H7 (cell line): ENCODE measurements around the gene IFT81. TPM values are rescaled to one million over a fixed set of nuclear protein-coding genes. Genes with fewer than 3 reads are reported as not detected.

ENCODE experiments used
- DNase-seq: peaks from one replicate; pipeline ENCODE4 v3.0.0; 2012
- H3K27me3 ChIP-seq: 2 replicates; pipeline ENCODE4 v1.6.0; 2011; ENCODE audit warnings: mild to moderate bottlenecking, low read length; ENCODE audit not compliant: control insufficient read depth, insufficient read depth
- H3K36me3 ChIP-seq: replicated peaks from 2 replicates; pipeline ENCODE4 v1.5.1; 2011; ENCODE audit warnings: low read length; ENCODE audit not compliant: control insufficient read depth, insufficient read depth
- H3K4me3 ChIP-seq: 2 replicates; pipeline ENCODE4 v1.5.1; 2011; ENCODE audit warnings: low read depth, mild to moderate bottlenecking, control low read depth, low read length, moderate library complexity; ENCODE audit not compliant: insufficient read depth
- total RNA-seq: library from RNA; depleted of rRNA; stranded (reverse); fragments of >200 nt; shearing (Covaris generic); gene quantifications from 2 replicates; pipeline ENCODE4 v1.2.3, GENCODE V29; 2014

The IFT81 gene
- total RNA-seq, 1 experiment from 2014 or later = 7.0 TPM

DNA sequence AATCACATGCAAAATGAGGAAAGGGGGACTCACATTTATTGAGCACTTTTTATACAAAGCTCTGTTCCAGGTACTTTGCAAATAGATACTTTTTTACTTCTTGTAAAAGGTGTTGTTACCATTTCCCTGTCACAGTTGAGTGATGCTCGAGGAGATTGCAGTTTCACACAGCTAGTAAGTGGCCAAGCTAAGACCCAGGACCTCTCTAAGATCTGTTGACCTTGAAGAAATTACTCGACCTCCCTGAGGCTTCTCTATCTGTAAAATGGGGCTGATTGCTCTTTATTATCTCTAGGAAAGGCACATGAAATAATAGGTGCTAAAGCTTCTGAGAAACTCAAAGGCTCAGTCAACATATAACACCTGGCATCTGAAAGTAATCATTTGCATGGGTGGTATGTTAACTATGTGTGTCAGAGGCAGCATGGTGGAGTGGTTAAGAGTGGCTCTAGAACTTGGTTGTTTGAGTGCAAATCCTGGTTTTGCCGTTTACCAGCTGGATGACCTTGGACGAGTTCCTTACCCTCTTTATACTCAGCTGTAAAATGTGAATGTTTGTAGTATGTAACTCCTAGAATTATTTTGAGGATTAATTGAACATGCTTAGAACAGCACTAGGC, 41.5 kb downstream of the IFT81 start:
- H3K4me3 ChIP-seq = no peak overlapping the region
- H3K36me3 ChIP-seq = no peaks in the 10 kb centered on the region
- peak; percentile 29 for DNase-seq
- no peaks in the 10 kb centered on the region for H3K27me3 ChIP-seq

DNA sequence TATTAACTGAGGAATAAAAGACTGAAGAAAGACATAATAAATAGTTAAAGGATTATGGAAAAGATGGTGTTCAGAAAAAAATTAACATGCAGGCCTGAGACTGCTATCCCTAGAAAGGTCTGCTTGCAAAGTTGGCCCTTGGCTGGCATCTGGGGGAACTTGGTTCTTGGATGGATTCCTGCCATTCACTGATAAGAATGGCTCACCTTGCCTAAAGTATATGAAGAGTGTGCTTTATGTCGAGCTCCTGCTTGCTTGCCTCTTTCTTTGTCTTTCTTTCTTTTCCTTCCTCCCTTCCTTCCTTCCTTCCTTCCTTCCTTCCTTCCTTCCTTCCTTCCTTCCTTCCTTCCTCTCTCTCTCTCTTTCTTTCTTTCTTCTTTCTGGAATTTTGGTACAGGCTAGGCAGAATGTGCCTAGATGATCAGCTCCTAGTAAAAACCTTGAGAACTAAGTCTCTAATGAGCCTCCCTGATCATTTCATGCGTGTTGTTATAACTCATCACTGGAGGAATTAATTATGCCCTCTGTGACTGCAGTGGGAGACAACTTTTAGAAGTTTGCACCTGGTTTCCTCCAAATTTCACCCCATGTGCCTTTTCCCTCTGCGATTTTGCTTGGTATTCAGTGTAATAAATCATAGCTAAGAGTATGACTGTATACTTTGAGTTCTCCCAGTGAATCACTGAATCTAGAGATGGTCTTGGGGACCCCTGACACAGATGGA, 44.7 kb downstream of the IFT81 start:
- Histone ChIP-seq H3K27me3 (no peaks in the 10 kb centered on the region), H3K4me3 (no peak overlapping the region), H3K36me3 (no peaks in the 10 kb centered on the region)
- DNase-seq = no peak

DNA sequence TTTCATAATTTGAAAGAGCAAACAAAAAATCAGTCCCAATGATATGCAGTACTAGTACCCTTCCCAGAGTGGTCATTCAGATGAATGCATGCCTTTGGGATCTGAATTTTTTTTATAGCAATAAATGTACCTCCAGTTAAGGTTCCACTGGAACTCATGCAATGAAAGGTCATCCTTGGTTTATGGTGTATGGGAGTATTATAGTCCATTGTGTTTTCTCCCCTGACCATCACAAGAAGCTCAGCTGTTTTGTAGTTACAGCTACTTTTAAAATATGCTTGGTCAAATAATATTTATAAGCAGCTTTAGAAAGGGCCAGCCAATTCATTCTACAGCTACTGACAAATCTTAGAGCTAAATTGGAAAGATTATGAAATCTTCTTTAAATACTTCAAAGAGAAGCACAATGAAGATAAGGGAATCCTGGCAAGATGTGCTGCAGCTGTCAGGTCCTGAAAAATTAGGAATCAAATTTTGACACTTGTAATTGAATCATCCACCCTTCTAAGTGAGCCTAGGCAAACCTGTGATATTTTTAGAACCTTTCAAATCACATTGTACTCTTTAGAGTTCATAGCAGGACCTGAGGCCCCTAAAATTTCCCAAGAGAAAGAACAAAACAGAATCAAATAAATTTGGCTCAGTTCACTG, 46.5 kb downstream of the IFT81 start:
- Histone ChIP-seq H3K4me3 (no peak overlapping the region), H3K27me3 (no peaks in the 10 kb centered on the region), H3K36me3 (no peaks in the 10 kb centered on the region)
- no peak for DNase-seq

DNA sequence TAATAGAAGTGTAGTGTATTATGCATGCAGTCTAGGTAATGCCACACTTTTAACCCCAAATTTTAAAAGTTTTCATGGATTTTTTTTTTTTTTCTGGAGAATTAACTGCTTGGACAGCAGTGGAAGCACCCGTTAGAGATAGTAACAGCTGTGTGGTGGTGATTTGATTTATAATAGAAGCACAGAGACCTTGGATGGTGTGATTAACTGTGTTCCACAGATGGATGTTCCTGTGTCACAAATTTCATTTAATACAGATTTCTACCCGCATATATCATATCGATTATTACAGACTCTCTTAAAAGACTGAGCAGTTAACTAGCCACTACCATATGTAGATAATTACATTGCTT, 47.0 kb downstream of the IFT81 start:
- Histone ChIP-seq H3K36me3 (no peaks in the 10 kb centered on the region), H3K27me3 (no peaks in the 10 kb centered on the region), H3K4me3 (no peak overlapping the region)
- no peak for DNase-seq

DNA sequence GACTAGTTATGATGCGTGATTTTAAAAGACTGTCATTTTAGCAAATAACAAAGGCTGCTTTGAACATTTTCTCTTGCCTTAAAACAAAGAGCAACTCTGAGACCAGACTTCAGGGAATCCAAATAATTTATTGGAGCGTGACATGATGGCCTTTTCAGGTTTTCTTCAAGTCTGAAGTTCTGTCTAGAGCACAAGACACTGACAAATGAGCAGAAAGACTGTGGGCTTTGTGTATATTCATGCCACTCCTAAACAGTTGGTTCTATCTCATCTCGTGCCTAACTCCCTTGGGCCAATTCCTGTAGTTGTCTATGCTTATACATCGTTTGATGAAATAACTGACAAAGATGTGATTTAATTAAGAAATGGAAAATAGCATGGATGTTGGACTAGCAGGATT, 47.5 kb downstream of the IFT81 start:
- Histone ChIP-seq H3K4me3 (no peak overlapping the region), H3K27me3 (no peaks in the 10 kb centered on the region), H3K36me3 (no peaks in the 10 kb centered on the region)
- DNase-seq = no peak

DNA sequence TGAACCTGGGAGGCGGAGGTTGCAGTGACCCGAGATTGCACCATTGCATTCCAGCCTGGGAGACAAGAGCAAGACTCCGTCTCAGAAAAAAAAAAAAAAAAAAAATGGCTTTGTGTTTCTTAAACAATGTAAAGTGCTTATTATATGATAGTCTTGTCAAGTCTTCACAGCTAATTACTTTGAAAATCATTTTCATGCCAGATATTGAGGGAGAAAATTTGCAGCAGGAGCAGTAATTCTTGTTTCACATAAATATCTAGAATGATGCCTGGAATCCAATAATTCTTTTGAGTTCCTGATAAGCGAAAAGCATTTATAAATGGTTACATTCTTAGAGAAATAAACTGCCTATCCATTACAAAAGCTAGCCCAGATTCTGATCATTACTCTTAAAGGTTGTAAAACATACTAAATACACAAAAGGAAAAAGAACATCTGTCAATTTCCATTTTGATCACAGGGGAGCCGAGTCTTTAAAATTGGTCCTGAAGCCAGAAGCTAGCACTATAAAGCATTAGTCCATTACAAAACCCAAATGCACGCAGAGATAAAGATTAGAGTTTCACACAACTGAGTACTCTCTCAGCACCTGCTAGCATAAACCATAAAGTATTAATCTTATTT, 50.3 kb downstream of the IFT81 start:
- DNase-seq = no peak
- no peaks in the 10 kb centered on the region for H3K27me3 ChIP-seq
- H3K36me3 ChIP-seq = no peaks in the 10 kb centered on the region
- no peak overlapping the region for H3K4me3 ChIP-seq

DNA sequence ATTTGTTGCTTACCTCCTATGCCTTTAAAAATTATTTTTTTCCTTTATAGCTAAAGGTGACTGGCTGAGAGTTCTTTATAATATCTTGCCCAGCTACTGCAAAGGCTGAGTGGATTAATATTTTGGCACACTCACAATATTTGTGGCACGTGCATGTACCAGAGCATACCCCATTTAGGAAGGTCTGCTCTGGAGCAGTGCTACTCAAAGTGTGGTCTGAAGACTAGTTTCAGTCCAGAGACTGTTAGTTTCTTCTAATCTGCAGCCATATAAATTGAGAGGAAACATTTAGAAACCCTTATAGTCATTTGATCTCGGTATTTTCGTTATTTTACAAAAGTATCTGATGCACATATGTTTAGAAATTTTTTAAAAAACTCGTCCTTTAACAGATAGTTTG, 51.0 kb downstream of the IFT81 start:
- no peak overlapping the region for H3K4me3 ChIP-seq
- no peak for DNase-seq

DNA sequence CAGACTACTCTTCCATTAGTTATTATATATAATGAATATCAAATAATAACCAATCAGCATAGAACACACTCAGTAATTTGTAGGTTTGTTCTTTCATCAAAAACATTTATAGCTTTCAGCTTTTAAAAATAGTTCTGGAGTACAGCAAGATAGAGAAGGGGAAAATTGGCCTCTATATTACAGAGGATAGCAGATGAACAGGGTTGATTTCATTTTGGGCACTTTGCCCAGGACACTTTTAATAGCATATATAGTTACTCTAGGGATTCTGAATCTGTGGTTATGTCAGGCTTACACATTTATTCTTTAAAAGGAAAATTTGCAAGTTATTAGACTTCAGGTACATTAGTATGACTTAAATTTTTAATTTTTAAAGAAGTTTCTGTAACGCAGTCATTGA, 52.6 kb downstream of the IFT81 start:
- no peaks in the 10 kb centered on the region for H3K36me3 ChIP-seq
- H3K4me3 ChIP-seq = no peak overlapping the region
- no peaks in the 10 kb centered on the region for H3K27me3 ChIP-seq
- no peak for DNase-seq

More for the DNA sequence above, 51.0 kb downstream of the IFT81 start:
- Histone ChIP-seq H3K36me3 (no peaks in the 10 kb centered on the region), H3K27me3 (no peaks in the 10 kb centered on the region)

DNA sequence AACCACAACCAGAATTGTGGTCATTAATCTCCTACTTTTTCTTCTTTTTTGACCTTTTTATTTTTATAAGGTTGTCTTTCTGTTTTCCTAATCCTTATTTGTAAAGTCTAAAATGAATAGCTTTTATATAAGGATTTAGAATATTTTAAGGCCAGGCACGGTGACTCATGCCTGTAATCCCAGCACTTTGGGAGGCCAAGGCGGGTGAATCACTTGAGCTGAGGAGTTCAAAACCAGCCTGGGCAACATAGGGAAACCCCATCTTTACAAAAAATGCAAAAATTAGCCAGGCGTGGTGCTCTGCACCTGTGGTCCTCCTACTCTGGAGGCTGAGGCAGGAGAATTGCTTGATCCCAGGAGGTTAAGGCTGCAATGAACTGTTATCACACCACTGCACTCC, 55.1 kb downstream of the IFT81 start:
- no peaks in the 10 kb centered on the region for H3K36me3 ChIP-seq
- H3K27me3 ChIP-seq = no peaks in the 10 kb centered on the region
- H3K4me3 ChIP-seq = no peak overlapping the region
- no peak for DNase-seq

DNA sequence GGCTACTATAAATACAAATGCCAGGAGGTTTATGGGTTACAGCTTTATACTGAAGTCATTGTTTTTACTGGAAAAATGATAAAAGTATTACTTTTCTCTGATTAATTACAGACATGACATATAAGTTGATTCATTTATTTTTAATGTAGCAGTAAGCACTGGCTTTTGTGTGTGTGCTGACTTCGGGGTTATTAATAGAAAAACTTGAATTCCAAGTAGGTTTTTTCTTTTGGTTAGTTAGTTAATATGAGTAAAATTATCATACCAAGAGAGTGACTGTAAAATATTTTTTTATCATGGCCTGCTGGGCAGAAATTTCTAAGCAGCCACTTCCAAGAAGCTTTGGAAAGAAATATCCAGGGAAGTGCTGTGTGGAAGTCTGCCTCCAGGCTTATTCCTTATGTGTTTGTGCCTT, 56.4 kb downstream of the IFT81 start:
- no peak for DNase-seq
- Histone ChIP-seq H3K27me3 (no peaks in the 10 kb centered on the region), H3K36me3 (no peaks in the 10 kb centered on the region), H3K4me3 (no peak overlapping the region)

DNA sequence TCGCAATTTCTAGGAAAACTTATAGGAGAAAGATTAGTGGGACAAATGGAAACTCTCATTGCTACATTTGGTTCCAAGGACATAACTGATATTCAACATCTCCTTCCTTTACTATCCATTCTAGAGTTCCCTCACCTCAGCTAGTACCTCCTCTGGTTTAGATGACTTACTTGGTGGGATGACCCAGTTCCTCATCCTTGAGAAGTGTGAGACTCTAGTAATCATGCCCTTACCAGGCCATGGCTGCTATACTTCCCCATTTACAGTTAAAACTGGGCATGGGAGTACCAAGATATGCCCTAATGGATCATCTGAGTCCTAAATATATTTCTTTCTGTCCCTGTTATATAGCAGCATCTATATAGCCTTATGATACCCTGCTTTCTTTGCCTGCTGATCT, 58.1 kb downstream of the IFT81 start:
- Histone ChIP-seq H3K4me3 (no peak overlapping the region), H3K36me3 (no peaks in the 10 kb centered on the region), H3K27me3 (no peaks in the 10 kb centered on the region)
- no peak for DNase-seq

DNA sequence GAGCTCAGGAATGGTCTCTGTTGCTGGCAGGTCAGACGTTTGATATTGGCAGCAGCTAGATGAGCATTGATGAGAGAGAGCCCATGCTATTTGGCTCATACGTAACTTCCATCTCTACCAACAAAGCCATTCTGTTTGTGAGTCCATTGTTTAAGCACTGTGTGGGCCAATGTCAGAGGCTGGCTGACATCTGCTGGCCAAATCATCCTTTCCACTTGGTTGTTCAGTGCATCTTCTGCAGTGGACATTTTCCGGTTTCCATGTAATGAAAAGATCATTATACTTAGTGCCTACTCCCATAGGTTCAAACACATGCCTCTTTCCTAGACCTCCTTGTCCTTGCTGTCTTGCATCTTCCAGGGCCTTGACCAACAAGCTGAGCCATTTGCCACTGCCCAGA, 59.2 kb downstream of the IFT81 start:
- no peak for DNase-seq
- no peaks in the 10 kb centered on the region for H3K27me3 ChIP-seq
- H3K4me3 ChIP-seq = no peak overlapping the region
- no peaks in the 10 kb centered on the region; the same call in 1 of the 2 replicates for H3K36me3 ChIP-seq

DNA sequence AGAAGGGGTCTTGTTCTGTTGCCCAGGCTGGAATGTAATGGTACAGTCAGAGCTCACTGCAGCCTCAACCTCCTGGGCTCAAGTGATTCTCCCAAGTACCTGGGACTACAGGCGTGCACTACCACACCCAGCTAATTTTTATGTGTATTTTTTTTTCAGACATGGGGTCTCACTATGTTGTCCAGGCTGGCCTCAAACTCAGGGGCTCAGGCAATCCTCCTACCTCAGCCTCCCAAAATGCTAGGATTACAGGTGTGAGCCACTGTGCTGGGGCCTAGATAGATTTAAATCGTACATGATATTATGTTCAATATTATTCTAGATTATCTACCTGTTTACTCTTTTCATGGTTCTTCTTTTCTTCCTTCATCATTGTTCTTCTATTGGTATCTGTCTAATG, 61.5 kb downstream of the IFT81 start:
- no peak for DNase-seq
- H3K4me3 ChIP-seq = no peak overlapping the region
- H3K27me3 ChIP-seq = no peaks in the 10 kb centered on the region
- H3K36me3 ChIP-seq = no peaks in the 10 kb centered on the region; the same call in 1 of the 2 replicates

DNA sequence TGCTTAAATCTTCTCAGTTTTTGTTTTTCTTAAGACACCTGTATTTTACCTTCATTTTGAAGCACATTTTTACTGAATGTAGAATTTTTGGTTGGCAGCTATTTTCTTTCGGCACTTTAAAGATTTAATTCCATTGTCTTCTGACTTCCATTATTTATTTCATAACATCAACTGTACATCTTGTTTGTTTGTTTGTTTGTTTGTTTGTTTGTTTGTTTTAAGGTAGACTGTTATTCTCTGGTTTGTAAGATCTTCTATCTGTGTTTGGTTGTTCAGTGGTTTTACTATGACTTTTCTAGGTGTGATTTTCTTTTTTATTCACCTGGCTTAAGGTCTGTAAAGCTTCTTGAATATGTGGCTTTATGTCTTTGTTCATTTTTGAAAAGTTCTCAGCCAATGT, 61.9 kb downstream of the IFT81 start:
- Histone ChIP-seq H3K36me3 (no peaks in the 10 kb centered on the region; the same call in 1 of the 2 replicates), H3K27me3 (no peaks in the 10 kb centered on the region), H3K4me3 (no peak overlapping the region)
- no peak for DNase-seq

DNA sequence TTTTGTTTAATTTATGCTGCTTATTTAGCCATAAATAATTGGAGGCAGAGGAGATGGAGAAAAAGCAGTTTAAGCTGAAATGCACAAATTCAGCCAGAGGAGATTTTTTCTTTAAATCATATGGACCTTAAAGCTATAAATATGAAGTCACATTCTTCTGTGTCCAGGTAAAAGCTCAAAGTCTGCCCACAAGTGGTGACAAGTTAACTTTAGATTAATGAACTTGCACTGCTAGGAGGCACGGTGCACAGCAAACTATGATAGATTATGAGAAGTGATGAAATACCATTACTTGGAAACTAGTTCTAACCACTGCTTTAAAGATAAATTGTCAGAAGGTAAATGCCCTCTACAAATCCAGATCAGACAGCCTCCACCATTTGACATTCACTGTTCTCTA, 69.0 kb downstream of the IFT81 start:
- H3K36me3 ChIP-seq = peaks cover 1% of the 10 kb centered on the region; the same call in 1 of the 2 replicates
- no peak overlapping the region for H3K4me3 ChIP-seq
- no peaks in the 10 kb centered on the region for H3K27me3 ChIP-seq
- no peak for DNase-seq
